Chondrocyte (in vitro differentiated cells): ENCODE measurements around the gene SLC7A1. TPM values are rescaled to one million over a fixed set of nuclear protein-coding genes. Genes with fewer than 3 reads are reported as not detected.

Source experiments
- DNase-seq: peaks from one replicate; pipeline ENCODE4 v3.0.0; 2021; ENCODE audit warnings: mixed read lengths, low spot score
- H3K27ac Mint-ChIP-seq: one replicate; pipeline ENCODE4 v1.8.0; 2021; ENCODE audit warnings: mild to moderate bottlenecking, moderate library complexity, mixed read lengths; ENCODE audit not compliant: unreplicated experiment
- H3K27me3 Mint-ChIP-seq: 2 replicates; pipeline ENCODE4 v1.8.0; 2021; ENCODE audit warnings: low read depth, mixed read lengths
- H3K36me3 Mint-ChIP-seq: 2 replicates; pipeline ENCODE4 v1.8.0; 2021; ENCODE audit warnings: low read depth, mixed read lengths
- H3K4me1 Mint-ChIP-seq: 2 replicates; pipeline ENCODE4 v1.8.0; 2021; ENCODE audit warnings: low read depth, mild to moderate bottlenecking, mixed read lengths
- H3K4me3 Mint-ChIP-seq: one replicate; pipeline ENCODE4 v1.8.0; 2021; ENCODE audit warnings: mild to moderate bottlenecking, moderate library complexity, mixed read lengths; ENCODE audit not compliant: unreplicated experiment
- H3K9me3 Mint-ChIP-seq: 2 replicates; pipeline ENCODE4 v1.8.0; 2021; ENCODE audit warnings: low read depth, mixed read lengths
- total RNA-seq: library from RNA; stranded (reverse); gene quantifications from 3 replicates; pipeline ENCODE4 v1.2.1, GENCODE V29; 2021
- TF ChIP-seq, protein P1 (sequence below): fragments of 200-600 bp; sonication (generic); IDR thresholded peaks from 2 replicates; pipeline ENCODE4 v1.5.0; 2021; ENCODE audit warnings: antibody characterized with exemption, mild to moderate bottlenecking, moderate library complexity

Gene SLC7A1
- total RNA-seq, 1 donor from 2014 or later = 111 TPM

DNA sequence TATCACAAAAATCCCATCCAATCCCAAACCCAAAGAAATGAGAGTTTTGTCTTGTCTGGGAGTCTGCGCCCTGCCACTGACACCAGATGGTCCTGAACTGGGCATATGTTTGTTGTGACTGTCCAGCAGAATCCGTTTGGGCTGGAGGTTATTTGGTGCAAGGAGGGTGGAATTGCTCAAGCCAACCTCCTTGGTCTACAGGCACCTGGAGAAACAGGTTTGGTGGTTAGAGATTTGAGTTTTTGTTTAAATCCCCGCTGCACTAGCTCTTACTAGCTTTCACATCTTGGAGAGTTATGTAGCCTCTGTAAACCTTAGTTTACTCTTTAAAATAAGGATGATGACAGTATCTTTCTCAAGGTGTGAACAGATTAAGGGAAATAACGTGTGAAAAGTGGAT lies 101.7 kb downstream of the SLC7A1 start:
- H3K36me3 Mint-ChIP-seq = no peaks in the 10 kb centered on the region
- no peak overlapping the region for H3K27ac Mint-ChIP-seq
- no peak for DNase-seq
- TF ChIP-seq, protein P1, sequence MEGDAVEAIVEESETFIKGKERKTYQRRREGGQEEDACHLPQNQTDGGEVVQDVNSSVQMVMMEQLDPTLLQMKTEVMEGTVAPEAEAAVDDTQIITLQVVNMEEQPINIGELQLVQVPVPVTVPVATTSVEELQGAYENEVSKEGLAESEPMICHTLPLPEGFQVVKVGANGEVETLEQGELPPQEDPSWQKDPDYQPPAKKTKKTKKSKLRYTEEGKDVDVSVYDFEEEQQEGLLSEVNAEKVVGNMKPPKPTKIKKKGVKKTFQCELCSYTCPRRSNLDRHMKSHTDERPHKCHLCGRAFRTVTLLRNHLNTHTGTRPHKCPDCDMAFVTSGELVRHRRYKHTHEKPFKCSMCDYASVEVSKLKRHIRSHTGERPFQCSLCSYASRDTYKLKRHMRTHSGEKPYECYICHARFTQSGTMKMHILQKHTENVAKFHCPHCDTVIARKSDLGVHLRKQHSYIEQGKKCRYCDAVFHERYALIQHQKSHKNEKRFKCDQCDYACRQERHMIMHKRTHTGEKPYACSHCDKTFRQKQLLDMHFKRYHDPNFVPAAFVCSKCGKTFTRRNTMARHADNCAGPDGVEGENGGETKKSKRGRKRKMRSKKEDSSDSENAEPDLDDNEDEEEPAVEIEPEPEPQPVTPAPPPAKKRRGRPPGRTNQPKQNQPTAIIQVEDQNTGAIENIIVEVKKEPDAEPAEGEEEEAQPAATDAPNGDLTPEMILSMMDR = no peak
- peaks cover 24% of the 10 kb centered on the region for H3K4me1 Mint-ChIP-seq
- H3K4me3 Mint-ChIP-seq = no peak overlapping the region
- H3K9me3 Mint-ChIP-seq = no peaks in the 10 kb centered on the region
- peaks cover 5% of the 10 kb centered on the region for H3K27me3 Mint-ChIP-seq

DNA sequence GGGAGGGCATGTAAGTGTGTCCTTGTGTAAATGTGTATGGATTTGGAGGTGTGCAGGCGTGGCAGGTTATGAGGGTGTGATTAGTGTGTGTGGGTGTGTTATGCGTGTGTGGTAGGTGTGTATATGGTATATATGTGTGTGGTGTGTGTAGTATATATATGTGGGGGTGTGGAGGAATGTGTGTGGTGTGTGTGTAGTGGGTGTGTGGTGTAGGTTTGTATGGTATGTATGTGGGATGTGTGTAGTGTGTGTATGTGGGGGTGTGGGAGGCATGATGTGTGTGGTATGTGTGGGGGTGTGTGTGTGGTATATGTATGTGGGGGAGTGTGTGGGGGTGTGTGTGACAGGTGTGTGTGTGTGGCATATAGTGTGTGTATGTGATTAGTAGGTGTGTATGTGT lies 104.2 kb downstream of the SLC7A1 start:
- H3K36me3 Mint-ChIP-seq = no peaks in the 10 kb centered on the region
- peaks cover 4% of the 10 kb centered on the region for H3K4me1 Mint-ChIP-seq
- DNase-seq = no peak
- H3K27me3 Mint-ChIP-seq = peaks cover 17% of the 10 kb centered on the region
- H3K9me3 Mint-ChIP-seq = no peaks in the 10 kb centered on the region
- TF ChIP-seq, protein P1 = no peak
- H3K4me3 Mint-ChIP-seq = no peak overlapping the region
- H3K27ac Mint-ChIP-seq = no peak overlapping the region

DNA sequence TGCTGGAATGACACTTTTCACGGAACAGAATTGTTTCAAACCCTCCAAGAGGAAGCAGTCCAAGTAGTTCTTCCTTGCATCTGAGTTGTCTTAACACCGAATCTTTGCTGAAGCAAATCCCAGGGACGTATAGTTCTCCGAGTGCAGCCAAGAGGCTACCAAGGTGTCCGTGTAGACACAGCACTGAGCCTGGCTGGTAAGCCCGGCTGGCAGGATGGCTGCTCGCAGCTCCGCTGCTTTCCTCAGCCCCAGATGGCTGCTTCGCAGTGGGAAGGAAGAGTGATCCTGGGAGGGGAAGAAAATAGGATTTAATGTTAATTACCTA lies 105.0 kb downstream of the SLC7A1 start:
- H3K9me3 Mint-ChIP-seq = no peaks in the 10 kb centered on the region
- no peak for DNase-seq
- TF ChIP-seq, protein P1 = no peak
- no peak overlapping the region for H3K27ac Mint-ChIP-seq
- H3K4me1 Mint-ChIP-seq = no peaks in the 10 kb centered on the region
- peaks cover 19% of the 10 kb centered on the region for H3K27me3 Mint-ChIP-seq
- no peaks in the 10 kb centered on the region for H3K36me3 Mint-ChIP-seq
- H3K4me3 Mint-ChIP-seq = no peak overlapping the region

DNA sequence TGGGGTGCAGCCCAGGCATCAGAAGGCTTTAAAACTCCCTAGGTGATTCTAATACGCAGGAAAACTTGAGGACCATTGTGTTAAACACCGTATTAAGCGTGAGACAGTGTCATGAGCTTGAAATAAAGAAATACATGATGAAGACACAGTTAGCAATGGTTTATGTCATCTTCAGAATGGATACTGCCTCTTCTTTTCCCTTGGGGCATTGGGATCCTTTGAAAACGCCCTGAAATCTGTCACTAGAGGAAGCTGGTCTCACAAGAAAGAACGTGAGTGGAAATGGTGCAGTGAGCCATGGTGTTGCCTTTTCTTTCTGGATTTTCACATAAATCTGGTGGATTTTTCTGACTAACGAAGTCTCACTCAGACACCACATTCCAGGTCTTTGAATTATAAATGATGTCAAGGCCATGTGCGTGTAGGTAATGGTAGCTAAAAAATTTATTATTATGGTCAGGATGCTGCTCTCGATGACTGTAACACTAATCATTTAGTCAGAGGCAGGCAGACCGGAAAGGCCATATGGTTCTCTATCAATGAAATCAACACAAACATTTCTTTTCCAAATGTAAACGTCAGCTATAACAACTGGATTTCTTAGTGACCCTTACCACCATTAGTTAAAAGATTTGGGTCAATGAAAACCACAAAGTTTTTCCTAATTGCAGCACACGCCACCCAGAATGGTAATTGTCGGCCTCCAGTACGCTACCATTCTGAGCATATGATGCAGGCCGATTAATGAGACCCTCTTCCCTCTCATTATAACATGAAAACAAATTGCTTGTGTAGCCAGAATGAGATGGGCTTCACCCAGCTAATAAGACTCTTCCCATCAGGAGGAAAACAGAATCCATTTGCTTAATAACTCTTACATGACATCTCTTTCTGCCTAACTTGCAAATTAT lies 105.6 kb downstream of the SLC7A1 start:
- peaks cover 19% of the 10 kb centered on the region for H3K27me3 Mint-ChIP-seq
- H3K4me1 Mint-ChIP-seq = no peaks in the 10 kb centered on the region
- H3K9me3 Mint-ChIP-seq = no peaks in the 10 kb centered on the region
- no peak for DNase-seq
- no peak overlapping the region for H3K4me3 Mint-ChIP-seq
- no peaks in the 10 kb centered on the region for H3K36me3 Mint-ChIP-seq
- TF ChIP-seq, protein P1 = no peak
- H3K27ac Mint-ChIP-seq = no peak overlapping the region

DNA sequence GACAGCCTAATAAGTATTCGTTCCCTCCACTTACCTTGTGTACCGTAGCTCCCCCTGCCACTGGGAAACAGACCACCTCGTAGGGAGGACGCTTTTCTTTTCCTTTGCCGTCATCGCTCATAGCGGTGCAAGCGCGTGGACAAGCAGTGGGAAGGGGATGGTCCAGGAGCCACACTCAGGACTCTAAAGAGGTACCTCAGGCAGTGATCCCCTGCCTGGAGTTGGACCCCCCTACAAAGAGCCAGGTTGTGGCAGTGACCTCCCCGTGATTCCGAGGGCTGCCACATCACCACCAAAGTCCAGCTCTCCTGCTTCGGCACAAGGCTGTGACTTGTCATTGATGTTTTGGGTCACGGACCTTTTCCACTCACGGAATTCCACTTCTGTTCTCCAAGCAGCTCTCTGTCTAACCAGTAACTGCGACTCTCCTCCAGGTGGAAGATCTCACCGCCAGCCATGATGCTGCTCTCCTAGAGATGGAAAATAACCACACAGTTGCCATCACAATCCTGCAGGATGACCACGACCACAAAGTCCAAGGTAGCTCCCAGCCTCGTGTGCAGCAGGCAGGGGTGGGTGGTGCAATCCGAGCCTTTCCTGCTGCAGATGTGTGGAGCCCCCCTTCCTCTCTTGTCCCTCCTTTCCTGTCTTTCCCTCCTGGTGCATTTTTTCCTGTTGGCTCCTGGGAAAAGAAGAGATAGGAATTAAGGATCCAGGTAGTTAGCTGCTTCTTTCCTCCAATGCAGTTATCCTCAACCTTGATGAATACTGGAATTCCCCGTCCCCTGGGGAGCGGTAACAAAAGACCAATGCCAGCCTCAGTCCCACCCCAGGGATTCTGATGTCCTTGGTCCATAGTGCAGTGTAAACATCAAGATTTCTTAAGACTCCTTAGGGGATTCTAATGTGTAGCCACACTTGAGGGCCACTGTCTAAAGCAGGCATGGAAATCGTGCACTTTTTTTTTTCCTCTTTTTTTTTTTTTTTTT lies 107.7 kb downstream of the SLC7A1 start:
- DNase-seq = no peak
- Mint-ChIP-seq H3K36me3 (no peaks in the 10 kb centered on the region), H3K27me3 (peaks cover 17% of the 10 kb centered on the region), H3K9me3 (no peaks in the 10 kb centered on the region), H3K27ac (no peak overlapping the region), H3K4me1 (no peaks in the 10 kb centered on the region), H3K4me3 (no peak overlapping the region)
- TF ChIP-seq, protein P1 = no peak
